Measurements from ENCODE around the gene NIPAL3.

The NIPAL3 gene

GRCh38 chr1:24391882-24392603 lies 23.6 kb upstream of the NIPAL3 start:
- DNase-seq (ENCODE audit: low read depth), result no peak

- no peak for DNase-seq (ENCODE audit: low read depth)
Measured at GRCh38 chr1:24392604-24392946, 23.0 kb upstream of the NIPAL3 start.

GRCh38 chr1:24392982-24393650 lies 22.5 kb upstream of the NIPAL3 start:
- no peak for DNase-seq (ENCODE audit: low read depth)

GRCh38 chr1:24393892-24394291 lies 21.7 kb upstream of the NIPAL3 start:
- DNase-seq (ENCODE audit: low read depth), result no peak

GRCh38 chr1:24400065-24400464 lies 15.5 kb upstream of the NIPAL3 start:
- DNase-seq (ENCODE audit: low read depth), result no peak

GRCh38 chr1:24403806-24404205 lies 11.8 kb upstream of the NIPAL3 start:
- DNase-seq (ENCODE audit: low read depth), result no peak

- no peak for DNase-seq (ENCODE audit: low read depth)
Measured at GRCh38 chr1:24406788-24407187, 8.8 kb upstream of the NIPAL3 start.

GRCh38 chr1:24409535-24409934 lies 6.1 kb upstream of the NIPAL3 start:
- no peak for DNase-seq (ENCODE audit: low read depth)

GRCh38 chr1:24410750-24411149 lies 4.9 kb upstream of the NIPAL3 start:
- DNase-seq (ENCODE audit: low read depth), result no peak

- no peak for DNase-seq (ENCODE audit: low read depth)
Measured at GRCh38 chr1:24411963-24412362, 3.6 kb upstream of the NIPAL3 start.

GRCh38 chr1:24412408-24412807 lies 3.2 kb upstream of the NIPAL3 start:
- DNase-seq (ENCODE audit: low read depth), result no peak

GRCh38 chr1:24413350-24414163 lies 2.0 kb upstream of the NIPAL3 start, which contains the start of gene STPG1:
Gene STPG1, minus strand, starts transcription at chr1:24413782. Its CDS starts 12,394 bp downstream, at chr1:24401388.
- DNase-seq (ENCODE audit: low read depth), result no peak

GRCh38 chr1:24414775-24415333 lies 748 bp upstream of the NIPAL3 start:
- no peak for DNase-seq (ENCODE audit: low read depth)

- DNase-seq (ENCODE audit: low read depth), result no peak
Measured at GRCh38 chr1:24415910-24416665, 486 bp downstream of the NIPAL3 start.

- peak; percentile 96 for DNase-seq (ENCODE audit: low read depth)
Measured at GRCh38 chr1:24416666-24417391, 1.2 kb downstream of the NIPAL3 start.

GRCh38 chr1:24417681-24418080 lies 2.1 kb downstream of the NIPAL3 start:
- DNase-seq (ENCODE audit: low read depth), result no peak

GRCh38 chr1:24418898-24419628 lies 3.5 kb downstream of the NIPAL3 start:
- no peak for DNase-seq (ENCODE audit: low read depth)

- no peak for DNase-seq (ENCODE audit: low read depth)
Measured at GRCh38 chr1:24420547-24420946, 4.9 kb downstream of the NIPAL3 start.

- DNase-seq (ENCODE audit: low read depth), result no peak
Measured at GRCh38 chr1:24421502-24421901, 5.9 kb downstream of the NIPAL3 start.

GRCh38 chr1:24424207-24424606 lies 8.6 kb downstream of the NIPAL3 start:
- no peak for DNase-seq (ENCODE audit: low read depth)

Measured in GM04503 (cell line).